Fibroblast of villous mesenchyme (primary cell): ENCODE data around the gene TRIP6. TPM values are rescaled to one million over a fixed set of nuclear protein-coding genes. Genes with fewer than 3 reads are reported as not detected.
"Not testable (repeated sequence)": the region's sequence is repeated elsewhere in the genome, so short reads cannot be mapped to it uniquely, and the experiment has no call there.

Experiments used
- DNase-seq: peaks from one replicate; pipeline ENCODE4 v3.0.0-alpha.2; 2010; ENCODE audit warnings: low read depth
- H3K4me3 ChIP-seq: 2 replicates; pipeline ENCODE4 v1.5.1; 2011; ENCODE audit warnings: low read depth, mild to moderate bottlenecking, low read length
- total RNA-seq: library from RNA; depleted of rRNA; stranded (reverse); fragments of >200 nt; gene quantifications from 2 replicates; pipeline ENCODE4 v1.2.3, GENCODE V29; 2012
- TF ChIP-seq, protein P1 (sequence below): IDR thresholded peaks from 2 replicates; pipeline ENCODE4 v1.5.1; 2012; ENCODE audit warnings: low read depth, mild to moderate bottlenecking, low read length; ENCODE audit not compliant: insufficient read depth

TRIP6 gene
- total RNA-seq, 1 donor = 106 TPM

DNA sequence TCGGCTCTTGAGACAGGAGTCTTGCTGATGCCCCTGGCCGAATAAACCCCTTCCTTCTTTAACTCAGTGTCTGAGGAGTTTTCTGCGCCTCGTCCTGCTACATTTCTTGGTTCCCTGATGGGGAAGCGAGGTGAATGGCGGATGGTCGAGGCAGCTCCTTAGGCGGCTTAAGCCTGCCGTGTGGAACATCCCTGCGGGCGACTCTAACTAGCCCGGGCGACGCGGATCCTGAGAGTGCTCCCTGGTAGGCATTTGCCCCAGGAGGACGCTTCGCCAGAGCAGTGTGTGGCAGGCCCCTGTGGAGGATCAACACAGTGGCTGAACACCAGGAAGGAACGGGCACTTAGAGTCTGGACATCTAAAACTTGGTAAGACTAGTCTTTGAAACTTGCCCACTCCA lies 27.8 kb upstream of the TRIP6 start:
- H3K4me3 ChIP-seq = no peak overlapping the region
- DNase-seq = no peak
- TF ChIP-seq, protein P1, sequence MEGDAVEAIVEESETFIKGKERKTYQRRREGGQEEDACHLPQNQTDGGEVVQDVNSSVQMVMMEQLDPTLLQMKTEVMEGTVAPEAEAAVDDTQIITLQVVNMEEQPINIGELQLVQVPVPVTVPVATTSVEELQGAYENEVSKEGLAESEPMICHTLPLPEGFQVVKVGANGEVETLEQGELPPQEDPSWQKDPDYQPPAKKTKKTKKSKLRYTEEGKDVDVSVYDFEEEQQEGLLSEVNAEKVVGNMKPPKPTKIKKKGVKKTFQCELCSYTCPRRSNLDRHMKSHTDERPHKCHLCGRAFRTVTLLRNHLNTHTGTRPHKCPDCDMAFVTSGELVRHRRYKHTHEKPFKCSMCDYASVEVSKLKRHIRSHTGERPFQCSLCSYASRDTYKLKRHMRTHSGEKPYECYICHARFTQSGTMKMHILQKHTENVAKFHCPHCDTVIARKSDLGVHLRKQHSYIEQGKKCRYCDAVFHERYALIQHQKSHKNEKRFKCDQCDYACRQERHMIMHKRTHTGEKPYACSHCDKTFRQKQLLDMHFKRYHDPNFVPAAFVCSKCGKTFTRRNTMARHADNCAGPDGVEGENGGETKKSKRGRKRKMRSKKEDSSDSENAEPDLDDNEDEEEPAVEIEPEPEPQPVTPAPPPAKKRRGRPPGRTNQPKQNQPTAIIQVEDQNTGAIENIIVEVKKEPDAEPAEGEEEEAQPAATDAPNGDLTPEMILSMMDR = no peak

DNA sequence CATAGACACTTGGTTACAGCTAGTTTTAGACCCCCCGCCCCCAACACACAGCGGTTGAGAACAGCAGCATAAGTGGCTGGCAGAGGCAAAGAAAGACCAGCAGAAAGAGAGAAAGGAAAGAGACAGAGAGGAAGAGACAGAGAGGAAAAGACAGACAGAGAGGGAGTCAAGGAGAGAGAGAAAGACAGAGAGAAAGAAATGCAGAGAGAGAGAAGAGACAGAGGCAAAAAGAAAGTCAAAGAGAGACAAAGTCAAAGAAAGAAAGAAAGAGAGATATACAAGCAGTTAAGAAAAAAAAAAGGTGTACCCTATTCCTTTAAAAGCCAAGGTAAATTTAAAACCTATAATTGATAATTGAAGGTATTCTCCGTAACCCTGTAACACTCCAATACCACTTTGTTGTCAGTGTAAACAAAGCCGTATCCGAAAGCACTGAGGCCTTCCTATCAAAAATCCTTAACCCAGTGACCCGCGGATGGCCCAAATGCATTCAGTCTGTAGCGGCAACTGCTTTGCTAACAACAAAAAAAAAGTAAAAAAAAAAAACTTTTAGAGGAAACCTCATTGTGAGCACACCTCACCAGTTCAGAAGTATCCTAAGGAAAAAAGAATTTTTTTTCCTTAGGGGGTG lies 26.6 kb upstream of the TRIP6 start:
- no peak overlapping the region for H3K4me3 ChIP-seq
- DNase-seq = no peak
- TF ChIP-seq, protein P1 = no peak

DNA sequence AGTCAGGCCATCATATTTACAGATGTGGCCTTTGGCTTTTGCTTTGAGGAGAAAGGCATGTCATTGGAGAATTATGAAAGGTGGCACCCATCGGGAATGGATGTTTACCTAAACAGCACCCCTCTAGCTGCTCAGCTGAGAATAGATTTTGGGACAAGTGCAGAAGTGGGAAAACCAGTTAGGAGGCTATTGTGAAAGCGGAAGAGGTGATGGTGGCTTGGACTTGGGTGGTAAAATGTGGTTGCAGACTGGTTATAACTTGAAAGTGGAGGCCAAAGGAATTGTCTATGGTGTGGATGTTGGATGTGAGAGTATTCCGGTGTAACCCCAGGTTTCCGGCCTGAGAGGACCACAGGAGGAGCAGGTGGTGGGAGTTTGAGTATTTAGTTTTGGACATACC lies 19.8 kb upstream of the TRIP6 start:
- TF ChIP-seq, protein P1 = no peak
- DNase-seq = no peak
- H3K4me3 ChIP-seq = no peak overlapping the region

DNA sequence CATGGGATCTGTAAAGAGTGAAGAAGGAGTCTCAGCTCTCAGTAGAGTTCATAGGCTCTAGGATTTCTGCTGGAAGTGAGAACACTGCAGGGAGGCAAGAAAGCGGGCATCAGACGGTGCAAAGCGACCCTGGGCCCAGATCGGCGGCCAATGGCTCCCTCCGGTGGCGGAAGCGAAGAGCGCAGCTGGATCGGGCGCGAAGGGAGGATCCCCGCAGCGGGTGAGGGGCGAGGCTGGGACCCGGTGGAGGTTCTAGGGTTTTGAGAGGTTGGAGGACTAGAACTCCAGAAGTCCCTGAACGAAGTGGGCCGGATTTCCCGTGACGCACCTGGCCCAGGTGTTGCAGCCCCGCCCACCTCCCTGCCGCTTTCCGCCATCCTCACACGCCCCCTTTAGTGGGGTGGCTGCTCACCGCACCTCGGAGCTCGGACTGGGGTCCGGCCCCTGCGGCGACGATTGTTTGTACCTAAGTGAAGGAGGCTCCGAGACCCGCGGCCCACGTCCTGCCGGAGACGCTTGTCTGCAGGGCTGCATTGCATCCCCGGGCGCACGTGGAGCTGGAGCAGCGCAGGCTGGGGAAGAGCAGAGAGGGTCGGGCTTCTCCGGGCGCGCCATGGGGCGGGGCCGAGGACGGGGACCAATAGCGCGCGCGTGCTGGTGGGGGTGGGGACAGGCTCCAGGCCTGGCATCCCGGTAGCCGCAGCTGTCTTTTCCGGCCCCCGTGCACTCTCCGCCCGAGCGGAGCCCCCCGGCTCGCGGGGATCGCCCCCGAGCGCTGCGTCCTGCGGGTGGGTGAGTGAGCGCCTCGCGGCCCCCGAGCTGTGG lies 14.9 kb upstream of the TRIP6 start, which contains the start of gene SLC12A9:
SLC12A9 (plus strand) TSS at position 666 of the 825 bp plus-strand sequence. CDS start 1,485 bp downstream, outside the sequence.
- peak; percentile 89 for DNase-seq
- TF ChIP-seq, protein P1 = peak; percentile 91

DNA sequence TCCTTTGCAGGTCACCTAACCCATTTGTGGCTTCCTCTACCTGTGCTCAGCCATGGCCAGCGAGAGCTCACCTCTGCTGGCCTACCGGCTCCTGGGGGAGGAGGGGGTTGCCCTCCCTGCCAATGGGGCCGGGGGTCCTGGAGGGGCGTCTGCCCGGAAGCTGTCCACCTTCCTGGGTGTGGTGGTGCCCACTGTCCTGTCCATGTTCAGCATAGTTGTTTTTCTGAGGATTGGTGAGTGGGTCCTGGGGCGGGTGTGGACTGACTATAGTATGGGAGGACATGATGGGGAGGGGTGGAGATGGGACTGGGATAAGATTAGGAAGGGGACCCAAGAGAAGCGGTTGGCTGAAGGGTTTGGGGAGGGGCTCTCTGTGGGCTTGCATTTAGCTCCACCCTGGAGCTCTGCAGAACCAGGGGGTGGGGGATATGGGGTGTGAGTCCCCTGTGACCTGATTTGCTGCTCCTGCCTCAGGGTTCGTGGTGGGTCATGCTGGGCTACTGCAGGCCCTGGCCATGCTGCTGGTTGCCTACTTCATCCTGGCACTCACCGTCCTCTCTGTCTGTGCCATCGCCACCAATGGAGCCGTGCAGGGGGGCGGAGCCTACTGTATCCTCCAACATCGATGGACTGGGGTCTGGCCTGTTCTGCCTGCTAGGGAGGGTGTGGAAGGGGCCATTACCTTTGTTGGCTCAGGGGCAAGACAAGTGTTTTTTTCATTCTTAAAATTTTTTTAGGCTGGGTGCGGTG lies 12.9 kb upstream of the TRIP6 start:
- no peak for DNase-seq
- TF ChIP-seq, protein P1 = no peak
- H3K4me3 ChIP-seq = no peak overlapping the region

More for the DNA sequence above, 14.9 kb upstream of the TRIP6 start, which contains the start of gene SLC12A9:
- H3K4me3 ChIP-seq = peak within 1 kb of the TSS; percentile 70

DNA sequence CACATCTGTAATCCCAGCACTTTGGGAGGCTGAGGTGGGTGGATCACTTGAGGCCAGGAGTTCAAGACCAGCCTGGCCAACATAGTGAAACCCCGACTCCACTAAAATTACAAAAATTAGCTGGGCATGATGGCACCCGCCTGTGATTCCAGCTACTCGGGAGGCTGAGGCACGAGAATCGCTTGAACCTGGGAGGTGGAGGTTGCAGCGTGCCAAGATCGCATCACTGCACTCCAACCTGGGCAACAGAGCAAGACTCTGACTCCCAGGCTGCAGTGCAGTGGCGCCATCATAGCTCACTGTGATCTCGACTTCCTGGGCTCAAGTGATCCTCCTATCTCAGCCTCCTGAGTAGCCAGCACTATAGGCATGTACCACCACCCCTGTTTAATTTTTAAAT lies 12.3 kb upstream of the TRIP6 start:
- DNase-seq, H3K4me3 ChIP-seq: not testable (repeated sequence)

DNA sequence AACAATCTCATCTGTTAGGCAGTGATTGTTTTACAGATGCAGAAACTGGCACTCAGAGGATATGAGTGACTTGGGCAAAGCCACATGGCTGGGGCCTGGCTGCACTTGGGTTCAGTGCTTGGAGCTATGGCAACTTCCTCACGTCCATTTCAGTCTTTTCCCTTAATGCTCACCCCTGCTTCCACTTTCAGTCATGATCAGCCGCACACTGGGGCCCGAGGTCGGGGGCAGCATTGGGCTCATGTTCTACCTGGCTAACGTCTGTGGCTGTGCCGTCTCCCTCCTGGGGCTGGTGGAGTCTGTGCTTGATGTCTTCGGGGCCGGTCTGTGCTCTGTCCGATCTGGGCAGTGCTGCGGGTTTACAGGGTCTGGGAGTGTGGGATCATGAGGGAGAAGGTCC lies 11.7 kb upstream of the TRIP6 start:
- no peak for DNase-seq
- TF ChIP-seq, protein P1 = no peak
- no peak overlapping the region for H3K4me3 ChIP-seq
